ENCODE results near the gene BAZ2B.
"Not testable (repeated sequence)": the region's sequence is repeated elsewhere in the genome, so short reads cannot be mapped to it uniquely, and the experiment has no call there.

BAZ2B gene

GRCh38 chr2:159616286-159616701 is at the start of gene BAZ2B:
Gene BAZ2B (minus strand): TSS chr2:159616548. CDS start chr2:159478719, 137,829 bp downstream.
- DNase-seq, result peak; percentile 76

DNA sequence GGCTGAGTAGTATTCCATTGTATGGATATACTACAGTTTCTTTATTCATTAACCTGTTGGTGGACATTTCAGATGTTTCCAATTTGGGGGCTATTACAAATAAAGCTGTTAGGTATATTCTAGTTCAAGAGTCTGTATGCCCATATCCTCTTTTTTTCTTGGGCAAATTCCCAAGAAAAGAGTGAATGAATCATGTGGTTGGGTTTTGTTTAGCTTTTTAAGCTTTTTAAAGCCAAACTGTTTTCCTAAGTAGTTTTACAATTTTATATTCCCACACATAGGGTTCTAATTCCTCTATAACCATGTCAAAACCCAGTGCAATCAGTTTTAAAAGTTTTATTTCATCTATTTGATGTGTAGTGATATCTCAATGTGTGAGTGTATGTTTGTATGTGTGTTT is 44.9 kb upstream of the BAZ2B start:
- DNase-seq, result no peak

DNA sequence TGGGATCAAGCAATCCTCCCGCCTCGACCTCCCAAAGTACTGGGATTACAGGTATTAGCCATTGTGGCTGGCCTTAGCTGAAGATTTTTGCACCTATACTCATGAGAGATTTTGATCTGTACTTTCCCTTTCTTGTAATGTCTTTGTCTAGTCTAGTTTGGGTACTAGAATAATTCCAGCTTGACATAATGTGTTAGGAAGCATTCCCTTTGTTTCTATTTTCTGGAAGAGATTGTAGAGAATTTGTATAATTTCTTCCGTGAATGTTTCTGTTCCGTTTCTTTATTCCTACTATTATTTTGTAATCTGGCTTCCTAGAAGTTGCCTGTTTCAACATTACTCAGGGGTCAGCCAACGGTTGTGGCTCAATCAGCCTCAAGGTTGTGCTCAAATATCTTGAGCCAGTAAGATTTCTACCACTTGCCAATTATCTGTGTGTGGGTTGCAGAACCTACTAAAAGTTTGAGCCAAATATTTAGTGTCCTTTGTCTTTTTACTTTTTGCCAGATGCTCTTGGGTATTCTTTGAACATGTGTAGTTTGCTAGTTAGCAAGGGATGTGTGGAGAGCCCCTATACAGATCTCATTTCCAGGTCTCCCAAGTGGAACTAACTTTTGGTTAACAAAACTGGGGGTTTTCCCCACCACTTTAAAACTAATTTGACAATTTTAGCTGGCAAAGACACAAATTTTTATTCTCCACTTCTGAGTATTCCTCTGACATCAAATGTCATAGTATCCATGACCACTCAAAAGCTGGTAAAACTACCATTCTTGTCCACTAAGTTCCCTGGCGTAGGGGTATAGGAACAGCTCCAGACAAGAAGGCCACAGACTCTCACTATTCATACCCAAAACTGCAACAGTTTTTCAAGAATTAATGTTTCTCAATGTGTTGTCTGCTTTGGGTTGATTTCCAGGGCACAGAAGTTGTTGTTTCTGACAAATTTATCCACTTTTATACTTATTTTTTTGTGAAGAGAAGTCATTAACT is 42.8 kb upstream of the BAZ2B start:
- no peak for DNase-seq

DNA sequence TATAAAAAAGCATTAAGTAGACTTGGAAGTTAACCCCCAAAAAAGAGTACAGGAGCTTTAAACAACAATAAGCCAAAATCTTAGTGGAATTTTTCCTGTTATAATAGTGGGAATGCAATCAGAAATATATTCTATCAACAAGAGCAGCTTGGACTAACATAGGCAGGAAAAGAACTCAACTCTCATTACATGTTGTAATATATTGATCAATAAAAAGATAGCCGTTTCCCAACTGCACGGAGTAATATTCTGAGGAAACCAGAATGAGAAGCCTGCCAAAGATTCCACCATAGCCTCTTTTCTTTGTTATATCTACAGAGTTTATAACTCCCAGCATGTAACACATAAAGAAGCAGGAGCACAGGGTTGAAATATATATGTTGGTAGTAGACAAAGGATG is 37.6 kb upstream of the BAZ2B start:
- no peak for DNase-seq

- DNase-seq, result no peak
Measured at GRCh38 chr2:159651884-159652283, 35.5 kb upstream of the BAZ2B start.

DNA sequence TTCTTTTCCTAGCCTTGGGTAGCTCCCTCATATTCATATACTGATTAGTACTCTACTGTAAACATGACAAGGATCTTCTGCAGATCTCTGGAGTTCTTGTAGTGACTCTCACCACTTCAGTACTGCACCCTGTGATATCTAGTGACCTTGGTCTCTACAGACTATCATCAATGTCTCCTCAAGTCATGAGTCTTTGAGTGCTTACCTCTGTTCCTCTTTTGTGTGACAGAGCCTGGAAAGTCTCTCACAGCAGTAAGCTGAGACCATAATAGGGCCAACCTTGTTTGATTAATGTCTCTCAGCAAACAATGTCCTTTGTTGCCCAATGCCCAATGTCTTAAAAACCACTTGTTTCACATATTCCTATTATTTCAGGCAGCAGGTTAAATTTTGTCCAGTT is 34.2 kb upstream of the BAZ2B start:
- DNase-seq, result no peak

DNA sequence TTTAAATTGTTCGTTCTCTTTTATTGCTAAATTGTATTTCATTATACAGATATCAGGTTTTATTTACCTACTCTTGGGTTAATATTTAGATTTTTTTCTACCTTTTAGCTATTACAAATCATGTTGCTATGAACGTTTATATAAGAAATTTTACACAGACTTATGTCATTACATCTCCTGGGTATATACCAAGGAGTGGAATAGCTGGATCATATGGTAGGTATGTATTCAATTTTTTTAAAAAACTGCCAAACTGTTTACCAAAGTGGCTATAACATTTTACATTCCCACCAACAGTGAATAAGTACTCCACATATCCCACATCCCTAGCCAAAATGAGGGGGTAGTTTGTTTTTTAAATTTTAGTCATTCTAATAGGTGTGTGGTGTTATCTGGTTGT is 32.3 kb upstream of the BAZ2B start:
- no peak for DNase-seq

- DNase-seq, result no peak
Measured at GRCh38 chr2:159647667-159648066, 31.3 kb upstream of the BAZ2B start.

DNA sequence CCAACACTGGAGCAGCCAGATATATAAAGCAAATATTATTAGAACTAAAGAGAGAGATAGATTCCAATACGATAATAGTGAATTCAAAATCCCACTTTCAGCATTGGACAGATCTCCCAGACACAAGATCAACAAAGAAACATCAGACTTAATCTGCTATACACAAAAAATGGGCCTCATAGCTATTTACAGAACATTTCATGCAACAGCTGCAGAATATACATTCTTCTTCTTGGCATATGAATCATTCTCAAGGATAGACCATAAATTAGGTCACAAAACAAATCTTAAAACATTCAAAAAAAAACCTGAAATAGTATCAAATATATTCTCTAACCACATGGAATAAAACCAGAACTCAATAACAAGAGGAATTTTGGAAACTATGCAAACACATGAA is 23.8 kb upstream of the BAZ2B start:
- no peak for DNase-seq

DNA sequence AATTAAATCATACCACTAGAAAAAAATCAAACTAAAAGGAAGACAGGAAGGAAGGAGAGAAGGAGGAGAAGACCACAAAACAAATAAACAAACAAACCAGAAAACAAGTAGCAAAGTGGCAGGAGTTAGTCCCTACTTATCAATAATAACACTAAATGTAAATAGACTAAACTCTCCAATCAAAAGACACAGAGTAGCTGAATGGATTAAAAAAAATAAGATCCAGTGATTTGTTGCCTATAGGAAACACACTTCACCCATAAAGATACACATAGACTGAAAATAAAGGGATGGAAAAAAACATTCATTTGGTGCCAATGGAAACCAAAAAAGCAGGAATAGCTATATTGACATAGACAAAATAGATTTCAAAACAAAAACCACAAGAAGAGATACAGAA is 23.4 kb upstream of the BAZ2B start:
- no peak for DNase-seq

DNA sequence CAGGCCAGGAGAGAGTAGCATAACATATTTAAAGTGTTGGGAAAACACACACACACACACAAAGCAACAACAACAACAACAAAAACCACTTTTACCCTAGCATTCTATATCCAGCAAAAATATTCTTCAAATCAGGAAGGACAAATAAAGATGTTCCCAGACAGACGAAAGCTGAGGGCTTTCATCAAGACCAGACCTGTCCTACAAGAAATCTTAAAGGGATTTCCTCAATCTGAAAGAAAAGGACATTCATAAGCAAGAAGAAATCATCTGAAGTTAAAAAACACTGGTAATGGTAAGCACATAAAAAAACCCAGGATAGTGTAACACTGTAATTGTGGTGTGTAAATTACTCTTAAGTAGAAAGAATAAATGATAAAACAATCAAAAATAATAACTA is 22.7 kb upstream of the BAZ2B start:
- DNase-seq, result no peak

DNA sequence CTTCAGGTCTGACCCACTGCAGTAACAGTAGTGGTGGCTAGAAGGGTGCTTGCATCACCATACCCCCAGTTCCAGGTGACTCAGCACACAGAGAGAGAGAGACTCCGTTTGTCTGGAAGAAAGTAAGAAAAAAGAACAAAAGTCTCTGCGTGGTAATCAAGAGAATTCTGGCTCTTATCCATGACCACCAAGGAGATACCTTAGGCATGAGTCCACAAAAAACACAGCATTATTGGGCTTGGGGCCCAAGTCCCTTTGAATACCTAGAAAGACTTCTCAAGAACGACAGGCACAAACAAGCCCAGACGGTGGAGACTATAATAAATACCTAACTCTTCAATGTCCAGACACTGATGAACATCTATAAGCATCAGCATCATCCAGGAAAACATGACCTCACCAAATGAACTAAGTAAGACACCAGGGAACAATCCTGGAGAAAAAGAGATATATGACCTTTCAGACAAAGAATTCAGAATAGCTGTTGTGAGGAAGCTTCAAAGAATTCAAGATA is 21.7 kb upstream of the BAZ2B start:
- no peak for DNase-seq

GRCh38 chr2:159637240-159637639 is 20.9 kb upstream of the BAZ2B start:
- no peak for DNase-seq

DNA sequence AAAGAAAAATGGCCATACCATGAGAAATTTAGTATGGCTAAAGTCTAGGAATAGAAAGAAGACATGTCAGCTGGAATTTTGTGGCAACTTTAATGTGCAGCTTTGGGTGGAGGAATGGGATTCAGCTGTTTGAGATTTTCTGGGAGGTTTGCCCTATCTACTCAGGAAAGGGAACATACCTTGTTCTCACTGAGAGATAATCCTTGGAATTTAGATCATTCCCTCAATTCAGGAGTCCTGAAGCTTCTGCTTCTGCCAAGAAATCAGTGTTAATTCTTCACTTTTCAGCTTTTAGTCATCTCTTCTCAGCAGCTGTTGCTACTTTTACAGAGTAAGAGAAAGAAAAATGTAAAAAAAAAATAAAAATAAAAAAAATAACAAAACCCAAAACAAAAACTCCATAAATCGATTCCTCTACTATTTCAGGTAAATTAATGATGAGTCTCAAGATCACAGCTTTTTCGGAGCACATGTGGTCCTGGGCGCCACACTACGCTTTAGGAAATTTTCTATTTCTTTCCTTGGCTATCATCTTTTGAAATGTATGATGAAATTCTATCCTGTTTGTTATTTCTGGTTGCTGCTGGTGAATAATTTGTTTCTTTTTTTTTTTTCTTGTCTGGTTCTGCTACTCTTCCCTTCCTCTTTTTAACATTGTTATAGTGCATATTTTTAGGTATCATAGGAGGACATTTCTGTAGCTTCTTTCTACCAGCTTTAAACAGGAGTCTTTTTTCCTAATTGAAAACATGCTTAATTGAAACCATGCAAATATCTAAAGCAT is 18.9 kb upstream of the BAZ2B start:
- DNase-seq, result no peak

DNA sequence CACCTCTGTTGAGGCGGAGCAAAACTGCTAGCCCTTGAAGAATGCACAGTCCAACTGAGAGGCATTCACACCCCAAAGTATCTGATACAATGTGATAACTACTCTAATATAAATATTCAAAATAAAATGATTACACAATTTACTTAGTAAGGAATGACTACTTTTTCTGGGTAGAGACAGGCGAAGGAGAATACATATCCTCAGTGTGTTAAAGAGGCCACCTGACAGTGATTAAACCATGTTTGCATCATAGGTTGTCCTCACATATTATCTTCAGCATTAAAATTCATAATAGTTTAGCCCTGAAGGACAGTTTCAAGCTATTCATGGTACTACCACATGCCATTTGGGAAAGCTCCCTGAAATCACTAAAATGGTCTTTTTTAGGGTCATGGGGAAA is 16.9 kb upstream of the BAZ2B start:
- DNase-seq, result no peak

DNA sequence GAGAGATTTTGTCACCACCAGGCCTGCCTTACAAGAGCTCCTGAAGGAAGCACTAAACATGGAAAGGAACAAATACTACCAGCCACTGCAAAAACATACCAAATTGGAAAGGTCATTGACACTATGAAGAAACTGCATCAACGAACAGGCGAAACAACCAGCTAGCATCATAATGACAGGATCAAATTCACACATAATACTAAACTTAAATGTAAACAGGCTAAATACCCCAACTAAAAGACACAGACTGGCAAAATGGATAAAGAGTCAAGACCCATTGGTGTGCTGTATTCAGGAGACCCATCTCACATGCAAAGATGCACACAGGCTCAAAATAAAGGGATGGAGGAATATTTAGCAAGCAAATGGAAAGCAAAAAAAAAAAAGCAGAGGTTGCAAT is 9.3 kb upstream of the BAZ2B start:
- not testable (repeated sequence) for DNase-seq

DNA sequence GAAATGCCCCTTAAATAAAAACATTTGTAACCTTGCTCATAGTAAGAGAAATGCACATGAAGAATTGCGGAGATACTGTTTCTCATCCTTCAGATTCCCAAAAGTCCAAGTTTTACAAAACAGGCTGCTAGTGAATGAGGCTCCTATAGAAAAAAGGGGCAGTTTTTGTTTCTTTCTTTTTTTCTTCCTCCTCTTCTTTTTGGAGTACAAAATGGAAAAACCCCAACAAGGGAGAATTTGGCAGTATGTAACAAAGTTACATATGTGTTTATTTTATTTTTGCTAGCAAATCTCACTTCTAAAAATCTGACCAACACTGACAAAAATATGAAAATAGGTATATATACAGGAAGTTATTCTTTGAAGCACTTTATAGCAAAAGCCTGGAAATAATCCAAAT is 7.1 kb upstream of the BAZ2B start:
- DNase-seq, result no peak

DNA sequence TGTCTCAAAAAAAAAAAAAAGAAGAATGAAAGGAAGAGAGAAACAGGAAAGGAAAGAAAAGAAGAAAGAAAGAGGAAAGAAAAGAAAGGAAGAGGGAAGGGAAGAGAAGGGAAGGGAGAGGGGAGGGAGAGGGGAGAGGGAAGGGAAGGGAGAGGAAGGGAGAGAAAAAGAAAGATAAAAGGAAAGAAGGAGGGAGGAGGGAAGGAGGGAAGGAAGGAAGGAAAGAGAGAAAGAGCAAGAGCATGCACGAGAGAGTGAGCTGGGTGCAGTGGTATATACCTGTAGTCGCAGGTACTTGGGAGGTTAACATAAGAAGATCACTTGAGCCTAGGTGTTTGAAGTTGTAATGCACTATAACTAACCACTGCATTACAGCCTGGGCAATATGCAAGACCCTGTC is 6.6 kb upstream of the BAZ2B start:
- no peak for DNase-seq

- no peak for DNase-seq
Measured at GRCh38 chr2:159620796-159621195, 4.4 kb upstream of the BAZ2B start.

DNA sequence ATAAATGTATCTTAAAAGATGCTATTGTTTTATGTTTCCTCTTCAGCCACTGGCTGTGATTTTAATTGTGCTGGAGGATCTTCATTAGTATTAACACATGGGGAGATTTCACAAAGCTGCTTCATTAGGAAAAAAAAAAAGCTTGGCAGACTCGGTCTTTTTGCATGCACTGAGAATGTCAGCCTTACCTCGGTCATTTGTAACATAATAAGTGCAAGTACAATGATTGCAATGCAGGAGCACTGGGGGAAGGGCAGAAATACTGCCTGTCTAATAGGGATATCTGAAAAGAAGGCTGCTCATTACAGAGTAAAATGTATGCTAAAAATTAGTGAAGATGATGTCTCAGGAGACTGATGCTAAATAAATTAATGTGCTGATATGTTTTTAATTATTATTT is 1.3 kb upstream of the BAZ2B start:
- DNase-seq, result peak; percentile 89

- peak; percentile 37 for DNase-seq
Measured at GRCh38 chr2:159617100-159617499, 752 bp upstream of the BAZ2B start.

DNA sequence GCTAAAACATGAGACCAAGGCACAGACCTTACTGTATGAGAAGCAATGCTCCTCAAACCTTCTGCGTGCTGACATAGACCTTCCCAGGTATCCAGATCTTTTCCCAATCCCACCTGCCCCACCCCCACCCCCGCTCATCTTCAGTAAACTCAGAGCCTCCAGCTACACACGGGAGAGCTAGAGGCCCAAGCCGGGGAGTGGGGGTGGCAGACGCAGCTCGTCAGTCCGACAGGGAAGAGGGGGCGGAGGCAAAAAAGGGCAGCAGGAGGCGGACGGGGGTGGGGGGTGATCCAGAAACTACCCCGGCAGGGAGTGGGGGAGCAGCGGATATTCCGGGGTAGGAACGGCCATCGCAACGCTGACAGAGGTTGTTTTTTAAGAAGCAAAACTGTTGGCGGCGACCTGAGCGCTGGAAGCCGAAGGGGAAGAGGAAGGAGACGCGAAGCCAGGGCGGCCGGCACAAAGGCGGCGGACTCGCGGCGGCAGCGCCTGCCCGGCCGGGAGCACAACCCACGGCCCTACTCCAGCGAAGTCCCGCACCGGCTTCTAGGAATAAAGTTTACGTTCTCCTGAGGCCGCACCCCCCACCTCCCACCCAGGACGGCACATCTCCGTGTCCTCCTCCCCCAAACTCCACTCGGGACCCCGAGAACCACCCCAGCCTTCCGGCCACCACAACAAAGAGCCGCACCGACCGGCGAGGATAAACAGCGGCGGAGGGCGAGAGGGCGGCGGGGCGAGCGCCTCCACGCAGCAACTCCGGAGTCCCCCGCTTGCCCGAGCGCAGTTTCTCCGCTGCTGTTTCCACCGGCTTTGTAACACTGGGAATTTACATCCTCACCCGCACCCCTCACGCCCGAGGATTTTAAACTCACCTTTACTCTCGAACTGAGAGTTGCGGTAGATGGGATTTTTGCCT is 722 bp downstream of the BAZ2B start:
- DNase-seq, result peak; percentile 94
